ENCODE data around the gene GLRA1.

DNA sequence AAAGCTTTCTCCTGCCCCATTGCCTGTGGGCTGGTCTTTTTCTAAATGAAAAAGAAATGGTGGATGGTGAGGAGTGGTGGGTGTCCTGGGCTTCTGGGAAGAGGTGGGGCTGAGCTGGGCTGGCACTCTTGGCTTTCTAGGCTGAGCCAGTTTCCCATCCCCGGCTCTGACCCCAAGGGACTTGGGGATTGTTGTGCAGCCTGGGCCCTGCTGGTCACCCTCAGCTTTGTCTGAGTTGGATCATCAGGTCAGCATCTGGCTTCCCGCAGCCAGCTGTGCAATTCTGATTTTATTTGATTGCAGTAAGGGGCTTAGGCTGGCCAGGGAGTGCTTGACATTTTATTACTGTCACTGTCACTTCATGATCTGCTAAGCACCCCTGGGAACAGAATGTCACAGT, 25.3 kb downstream of the GLRA1 start:
- TF ChIP-seq POLR2A (IDR thresholded peaks at IDR 0.05), result no peak
- TF ChIP-seq, protein P1, sequence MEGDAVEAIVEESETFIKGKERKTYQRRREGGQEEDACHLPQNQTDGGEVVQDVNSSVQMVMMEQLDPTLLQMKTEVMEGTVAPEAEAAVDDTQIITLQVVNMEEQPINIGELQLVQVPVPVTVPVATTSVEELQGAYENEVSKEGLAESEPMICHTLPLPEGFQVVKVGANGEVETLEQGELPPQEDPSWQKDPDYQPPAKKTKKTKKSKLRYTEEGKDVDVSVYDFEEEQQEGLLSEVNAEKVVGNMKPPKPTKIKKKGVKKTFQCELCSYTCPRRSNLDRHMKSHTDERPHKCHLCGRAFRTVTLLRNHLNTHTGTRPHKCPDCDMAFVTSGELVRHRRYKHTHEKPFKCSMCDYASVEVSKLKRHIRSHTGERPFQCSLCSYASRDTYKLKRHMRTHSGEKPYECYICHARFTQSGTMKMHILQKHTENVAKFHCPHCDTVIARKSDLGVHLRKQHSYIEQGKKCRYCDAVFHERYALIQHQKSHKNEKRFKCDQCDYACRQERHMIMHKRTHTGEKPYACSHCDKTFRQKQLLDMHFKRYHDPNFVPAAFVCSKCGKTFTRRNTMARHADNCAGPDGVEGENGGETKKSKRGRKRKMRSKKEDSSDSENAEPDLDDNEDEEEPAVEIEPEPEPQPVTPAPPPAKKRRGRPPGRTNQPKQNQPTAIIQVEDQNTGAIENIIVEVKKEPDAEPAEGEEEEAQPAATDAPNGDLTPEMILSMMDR (IDR thresholded peaks at IDR 0.05), result no peak
